Endothelial cell of hepatic sinusoid (primary cell): Measurements from ENCODE around the gene CISH.

Source experiments
- in situ Hi-C: cut with HindIII; loops from 2 replicates; pipeline ENCODE4 v1.10.0; 2017; ENCODE audit warnings: low sequenced_read_pairs

Gene CISH

GRCh38 chr3:50637945-50638344 lies 26.4 kb upstream of the CISH start:
- in situ Hi-C loops, result no loop called here

DNA sequence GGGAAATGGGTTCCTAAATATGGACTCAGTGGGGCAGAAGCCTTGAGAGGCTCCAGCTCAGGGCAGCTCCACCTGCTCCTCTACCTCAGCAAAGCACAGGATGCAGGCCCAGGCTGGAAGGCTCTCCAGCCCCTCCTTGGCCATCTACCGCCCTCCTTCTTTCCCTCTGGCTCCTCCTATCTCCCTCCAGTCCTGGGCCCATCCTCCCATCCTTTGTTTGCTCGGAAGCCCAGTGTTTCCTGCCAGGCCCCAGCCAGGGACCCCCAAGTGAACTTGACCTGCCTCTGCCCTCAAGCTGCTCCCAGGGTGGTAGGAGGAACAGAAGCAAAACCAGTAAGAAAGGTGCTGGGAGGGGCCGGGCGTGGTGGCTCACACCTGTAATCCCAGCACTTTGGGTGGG lies 25.4 kb upstream of the CISH start:
- in situ Hi-C loops, result no loop called here

GRCh38 chr3:50635066-50635465 lies 23.5 kb upstream of the CISH start:
- in situ Hi-C loops, result no loop called here

- in situ Hi-C loops, result no loop called here
Observed at GRCh38 chr3:50633230-50633790, 21.7 kb upstream of the CISH start.

DNA sequence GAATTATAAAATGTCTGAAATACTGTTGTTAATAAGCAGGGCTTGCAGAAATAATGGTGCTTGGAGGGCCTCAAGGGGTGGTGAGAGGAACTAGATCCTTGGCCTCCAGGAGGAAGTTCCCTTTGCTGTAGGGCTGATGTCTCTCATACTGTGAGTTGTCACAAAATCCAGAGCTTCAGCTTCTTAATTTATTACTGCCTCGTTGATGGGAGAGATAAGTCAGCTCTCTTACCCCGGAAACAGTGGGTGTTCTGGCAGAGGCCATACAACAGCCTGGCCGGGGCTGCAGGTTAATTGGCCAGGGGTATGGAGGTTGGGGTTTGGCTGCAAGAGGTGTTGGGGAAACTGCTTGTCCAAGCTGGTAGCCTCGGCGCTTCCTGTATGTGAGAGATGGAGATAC lies 20.9 kb upstream of the CISH start:
- in situ Hi-C loops, result no loop called here

DNA sequence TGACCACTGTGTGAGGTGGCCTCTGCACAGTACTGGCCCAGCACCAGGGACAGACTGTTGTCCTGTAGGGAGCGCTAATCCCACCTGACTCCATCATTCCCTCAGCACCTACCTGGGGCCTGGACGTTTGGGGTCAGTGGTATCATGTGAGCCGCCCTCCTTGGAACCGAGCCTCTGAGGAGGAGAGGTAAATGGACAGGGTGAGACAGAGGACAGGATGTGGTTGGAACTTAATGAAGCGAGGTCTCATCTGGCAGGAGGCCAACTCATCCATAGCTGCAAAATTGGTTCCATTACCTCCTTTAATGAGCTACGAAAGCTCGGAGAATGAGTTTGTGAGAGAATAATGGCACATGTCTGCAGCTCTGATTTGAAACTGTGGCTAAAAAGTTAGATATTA lies 19.3 kb upstream of the CISH start:
- in situ Hi-C loops, result no loop called here

DNA sequence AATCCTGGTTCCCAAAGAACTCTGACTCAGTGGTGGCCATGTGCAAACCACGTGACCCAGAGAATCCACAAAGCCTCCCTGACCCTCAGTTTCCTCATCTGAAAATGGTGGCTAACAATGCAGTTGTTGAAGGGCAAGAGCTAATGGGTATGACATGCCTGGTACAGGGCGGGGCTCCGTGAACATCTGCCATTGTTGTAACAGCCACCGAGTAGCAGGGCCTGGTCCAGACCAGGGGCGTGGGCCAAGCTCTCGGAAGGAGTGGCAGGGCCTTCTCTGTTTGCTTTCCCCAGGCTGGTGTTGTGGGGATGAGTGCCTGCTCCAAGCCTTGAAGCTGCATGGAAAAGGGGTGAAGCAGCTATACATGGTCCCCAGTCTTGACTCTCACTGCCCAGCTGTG lies 18.8 kb upstream of the CISH start:
- in situ Hi-C loops, result no loop called here

DNA sequence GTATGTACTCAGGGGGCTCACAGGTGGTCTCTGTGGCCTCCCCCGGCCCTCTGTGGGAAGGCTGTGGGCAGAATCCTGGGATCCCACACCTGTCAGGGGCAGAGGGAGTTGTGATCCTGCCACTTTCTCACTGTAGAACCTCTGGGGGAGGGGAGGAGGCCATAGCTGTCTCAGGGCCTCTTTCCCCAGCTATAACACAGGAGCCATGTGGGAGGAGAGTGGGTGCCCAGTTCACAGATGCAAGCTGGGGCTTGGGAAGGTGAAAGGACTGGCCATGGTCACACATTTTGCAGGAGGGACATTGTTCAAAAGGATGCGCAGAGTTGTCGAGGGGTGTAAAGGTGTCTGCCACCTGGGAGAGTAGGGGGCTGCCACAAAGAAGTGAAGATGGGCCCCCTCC lies 17.0 kb upstream of the CISH start:
- in situ Hi-C loops, result no loop called here

- in situ Hi-C loops, result no loop called here
Observed at GRCh38 chr3:50627407-50628051, 16.0 kb upstream of the CISH start.

- in situ Hi-C loops, result no loop called here
Observed at GRCh38 chr3:50626401-50626800, 14.8 kb upstream of the CISH start.

- in situ Hi-C loops, result no loop called here
Observed at GRCh38 chr3:50625231-50626182, 13.9 kb upstream of the CISH start.

DNA sequence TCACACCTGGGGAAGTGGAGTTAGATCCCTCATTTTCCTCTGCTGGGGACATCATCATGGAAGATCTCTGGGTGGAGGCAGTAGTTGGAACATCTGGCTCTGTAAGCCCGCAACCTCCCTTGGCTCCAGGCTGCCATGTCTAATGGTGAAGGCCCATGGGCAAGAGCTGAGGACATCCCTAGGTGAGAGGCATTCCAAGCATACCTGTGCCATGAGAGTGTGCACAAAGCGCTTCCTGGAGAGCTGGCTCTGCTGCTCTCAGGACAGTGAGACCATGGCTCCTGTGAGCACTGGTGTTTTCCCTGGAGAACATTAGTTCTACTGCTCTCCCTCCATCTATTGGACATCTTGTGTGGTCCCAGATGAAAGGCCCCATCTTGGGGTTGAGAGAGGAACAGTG lies 13.1 kb upstream of the CISH start:
- in situ Hi-C loops, result loop anchor here (25.0 kb wide), 1 partner anchor 1038 kb away; the partner anchor contains the start of gene TEX264

DNA sequence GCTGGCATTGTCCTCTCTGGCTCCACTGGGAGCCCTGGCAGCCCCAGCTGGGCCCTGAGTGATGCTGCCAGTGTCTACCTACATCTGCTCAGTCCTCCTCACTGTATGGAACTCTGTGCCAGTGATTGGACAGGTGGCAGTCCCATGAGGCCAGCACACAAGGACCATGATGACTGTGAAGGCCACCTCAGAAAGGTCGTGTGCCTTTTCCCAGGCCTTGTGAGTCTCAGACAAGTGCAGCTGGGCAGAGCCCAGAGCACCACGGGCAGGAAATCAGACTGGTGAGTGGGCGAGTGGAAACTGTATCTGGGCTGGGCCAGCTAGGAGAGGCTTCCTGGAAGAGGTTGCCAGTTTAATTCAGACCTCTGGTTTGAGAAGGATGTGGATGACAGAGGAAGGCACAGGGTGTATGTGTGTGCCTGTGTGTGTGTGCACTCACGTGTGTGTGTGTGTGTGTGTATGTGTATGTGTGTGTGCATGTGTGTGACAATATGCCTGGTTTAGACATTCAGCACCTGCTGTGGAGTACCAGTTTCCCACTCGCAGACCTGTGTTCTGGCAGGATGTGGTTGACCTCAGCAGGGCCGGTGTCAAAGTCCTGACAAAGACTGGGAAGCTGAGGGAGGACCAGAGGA lies 12.4 kb upstream of the CISH start:
- in situ Hi-C loops, result loop anchor here (25.0 kb wide), 1 partner anchor 1038 kb away; the partner anchor contains the start of gene TEX264

GRCh38 chr3:50622881-50623280 lies 11.3 kb upstream of the CISH start:
- in situ Hi-C loops, result loop anchor here (25.0 kb wide), 1 partner anchor 1039 kb away; the partner anchor contains the start of gene TEX264

- in situ Hi-C loops, result loop anchor here (25.0 kb wide), 1 partner anchor 1041 kb away; the partner anchor contains the start of gene TEX264
Observed at GRCh38 chr3:50620820-50621219, 9.2 kb upstream of the CISH start.

- in situ Hi-C loops, result loop anchor here (25.0 kb wide), 1 partner anchor 1042 kb away; the partner anchor contains the start of gene TEX264
Observed at GRCh38 chr3:50620420-50620819, 8.8 kb upstream of the CISH start.

DNA sequence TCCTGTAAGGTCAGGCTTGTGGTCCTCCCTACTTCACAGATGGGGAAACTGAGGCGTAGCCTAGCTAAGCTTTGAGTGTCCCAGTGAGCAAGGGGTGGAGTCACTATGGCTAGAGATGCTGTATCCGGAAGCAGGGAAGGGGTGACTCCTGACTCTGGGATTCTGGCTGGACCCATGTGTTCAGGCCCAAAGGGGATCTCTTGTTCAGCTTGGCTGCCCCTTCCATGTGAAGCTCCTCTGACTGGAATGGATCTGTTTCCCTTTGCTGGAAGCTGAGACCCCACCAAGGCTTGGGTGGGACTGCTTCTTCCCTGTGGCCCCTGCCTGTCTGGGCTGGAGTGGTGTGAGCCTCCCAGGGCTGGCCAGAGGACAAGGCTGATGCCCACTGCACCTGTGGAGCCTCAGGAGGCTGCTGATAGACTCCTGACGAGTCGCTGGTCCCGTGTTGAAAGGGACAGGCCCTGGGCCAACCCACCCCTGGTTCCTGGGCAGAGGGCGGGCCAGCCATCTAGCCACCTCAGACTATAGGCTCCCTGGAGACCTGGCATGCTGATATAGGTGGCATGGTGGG lies 6.4 kb upstream of the CISH start:
- in situ Hi-C loops, result loop anchor here (5.0 to 25.0 kb wide), 2 partner anchors 81 to 1044 kb away; partner anchors contain the start of gene TEX264

DNA sequence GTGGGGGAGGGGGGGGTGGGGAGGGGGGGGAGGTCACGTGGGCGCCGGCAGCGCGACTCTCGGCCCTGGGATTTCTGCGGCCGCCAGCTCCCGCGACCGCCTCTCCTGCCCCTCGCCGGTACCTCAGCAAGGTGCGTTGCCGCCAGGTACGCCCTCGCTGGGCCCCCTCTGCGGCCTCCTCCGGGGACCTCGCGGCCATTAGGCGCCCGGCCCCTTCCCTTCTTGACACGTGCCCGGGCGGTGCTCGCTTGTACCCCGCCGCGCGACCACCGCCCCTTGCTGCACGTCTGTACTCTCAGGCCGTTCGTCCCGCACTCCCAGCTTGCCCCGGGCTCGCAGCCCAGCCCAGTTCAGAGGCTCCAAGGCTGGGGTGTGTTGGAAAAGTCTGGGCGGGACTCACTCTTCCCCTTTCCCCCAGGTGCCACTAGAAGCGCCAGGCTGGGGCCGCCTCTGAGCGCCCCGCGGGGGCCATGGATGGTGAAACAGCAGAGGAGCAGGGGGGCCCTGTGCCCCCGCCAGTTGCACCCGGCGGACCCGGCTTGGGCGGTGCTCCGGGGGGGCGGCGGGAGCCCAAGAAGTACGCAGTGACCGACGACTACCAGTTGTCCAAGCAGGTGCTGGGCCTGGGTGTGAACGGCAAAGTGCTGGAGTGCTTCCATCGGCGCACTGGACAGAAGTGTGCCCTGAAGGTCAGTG lies 5.7 kb upstream of the CISH start, which contains the start of gene MAPKAPK3:
Gene MAPKAPK3 (plus strand): TSS at position 56 of the 696 bp plus-strand sequence. CDS start 415 bp downstream, at position 471.
- in situ Hi-C loops, result loop anchor here (5.0 to 25.0 kb wide), 2 partner anchors 80 to 1045 kb away; partner anchors contain the start of gene TEX264

- in situ Hi-C loops, result loop anchor here (5.0 to 25.0 kb wide), 2 partner anchors 79 to 1046 kb away; partner anchors contain the start of gene TEX264
Observed at GRCh38 chr3:50616770-50617095, 5.2 kb upstream of the CISH start.
